Measurements from ENCODE around the gene AK5. TPM values are rescaled to one million over a fixed set of nuclear protein-coding genes. Genes with fewer than 3 reads are reported as not detected.

AK5 gene
- total RNA-seq, 1 donor from 2014 or later = 6.9 TPM

DNA sequence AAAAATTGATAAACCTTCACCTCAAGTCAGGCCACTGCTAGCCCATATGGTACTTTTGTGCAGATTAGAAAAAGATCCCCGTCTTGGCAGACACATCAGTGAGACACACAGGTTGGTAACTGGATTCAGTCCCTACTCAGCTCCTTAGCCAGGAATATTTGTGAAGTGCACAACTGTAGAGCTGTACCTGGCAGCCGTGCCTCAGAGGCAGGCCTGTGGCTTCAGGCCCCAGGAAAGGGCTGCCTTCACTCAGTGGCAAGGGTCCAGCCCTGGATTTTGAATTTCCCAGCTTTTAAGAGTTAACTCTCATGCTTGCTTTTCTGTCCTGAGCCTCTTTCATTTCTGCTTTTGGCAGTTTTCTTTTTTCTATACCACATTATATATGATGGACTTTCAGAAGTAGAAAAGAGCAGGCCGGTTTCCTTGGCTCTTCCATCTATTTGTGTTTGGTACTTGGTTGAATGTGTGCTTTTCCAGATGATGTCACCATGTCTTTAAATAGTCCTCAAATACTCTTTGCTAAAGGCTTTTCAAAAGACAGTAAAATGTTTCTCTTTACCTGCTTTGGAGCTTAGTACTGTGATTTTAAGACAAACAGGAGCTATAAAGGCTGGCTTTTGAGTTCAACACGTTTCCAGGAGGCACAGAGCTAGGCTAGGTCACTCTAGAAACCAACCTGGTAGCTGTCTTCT lies 186.6 kb downstream of the AK5 start:
- Histone ChIP-seq H3K27ac (no peak overlapping the region), H3K4me1 (no peaks in the 10 kb centered on the region), H3K36me3 (no peaks in the 10 kb centered on the region), H3K4me3 (no peak overlapping the region), H3K9me3 (no peaks in the 10 kb centered on the region), H3K27me3 (no peaks in the 10 kb centered on the region)
- intact Hi-C loops (cut with DNase I) = no loop called here
- TF ChIP-seq POLR2AphosphoS5 (IDR thresholded peaks at IDR 0.05; ENCODE audit: insufficient read depth in 1 of 2, low read depth in 1 of 2) = no peak
- TF ChIP-seq, protein P1, sequence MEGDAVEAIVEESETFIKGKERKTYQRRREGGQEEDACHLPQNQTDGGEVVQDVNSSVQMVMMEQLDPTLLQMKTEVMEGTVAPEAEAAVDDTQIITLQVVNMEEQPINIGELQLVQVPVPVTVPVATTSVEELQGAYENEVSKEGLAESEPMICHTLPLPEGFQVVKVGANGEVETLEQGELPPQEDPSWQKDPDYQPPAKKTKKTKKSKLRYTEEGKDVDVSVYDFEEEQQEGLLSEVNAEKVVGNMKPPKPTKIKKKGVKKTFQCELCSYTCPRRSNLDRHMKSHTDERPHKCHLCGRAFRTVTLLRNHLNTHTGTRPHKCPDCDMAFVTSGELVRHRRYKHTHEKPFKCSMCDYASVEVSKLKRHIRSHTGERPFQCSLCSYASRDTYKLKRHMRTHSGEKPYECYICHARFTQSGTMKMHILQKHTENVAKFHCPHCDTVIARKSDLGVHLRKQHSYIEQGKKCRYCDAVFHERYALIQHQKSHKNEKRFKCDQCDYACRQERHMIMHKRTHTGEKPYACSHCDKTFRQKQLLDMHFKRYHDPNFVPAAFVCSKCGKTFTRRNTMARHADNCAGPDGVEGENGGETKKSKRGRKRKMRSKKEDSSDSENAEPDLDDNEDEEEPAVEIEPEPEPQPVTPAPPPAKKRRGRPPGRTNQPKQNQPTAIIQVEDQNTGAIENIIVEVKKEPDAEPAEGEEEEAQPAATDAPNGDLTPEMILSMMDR (IDR thresholded peaks at IDR 0.05) = no peak
- TF ChIP-seq POLR2A (IDR thresholded peaks at IDR 0.05) = no peak
- no peak for DNase-seq (ENCODE audit: extremely low spot score in 2 of 2)

DNA sequence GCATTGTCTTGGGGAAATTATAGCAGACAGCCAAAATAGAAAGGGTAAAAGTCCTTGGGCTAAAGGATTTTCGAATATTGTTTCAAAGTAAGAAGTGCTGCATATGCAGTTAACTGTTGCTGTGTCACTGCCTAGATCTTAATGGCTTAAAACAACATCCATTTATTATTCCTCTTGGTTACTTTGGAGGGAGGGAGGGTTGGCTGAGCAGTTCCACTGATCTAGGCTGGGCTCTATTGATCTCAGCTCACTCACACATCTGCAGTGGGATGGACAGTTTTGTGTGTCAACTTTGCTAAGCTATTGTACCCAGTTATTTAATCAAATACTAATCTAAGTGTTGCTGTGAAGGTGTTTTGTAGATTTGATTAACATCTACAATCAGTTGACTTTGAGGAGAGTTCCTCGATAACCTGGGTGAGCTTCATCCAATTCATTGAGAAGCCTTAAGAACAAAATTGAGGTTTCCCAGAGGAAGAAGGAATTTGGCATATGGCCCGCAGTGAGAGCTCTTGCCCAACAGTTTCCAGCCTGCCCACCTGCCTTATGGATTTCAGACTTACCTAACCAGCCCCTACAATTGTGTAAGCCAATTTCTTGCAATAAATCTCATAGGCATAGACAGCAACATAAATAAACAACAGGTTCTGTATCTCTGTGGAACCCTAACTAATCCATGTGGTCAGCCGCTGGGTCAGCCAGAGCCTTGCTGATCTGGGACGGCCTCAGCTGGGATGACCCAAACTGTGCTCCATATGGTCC lies 187.3 kb downstream of the AK5 start:
- intact Hi-C loops (cut with DNase I) = no loop called here
- no peak for DNase-seq (ENCODE audit: extremely low spot score in 2 of 2)
- TF ChIP-seq POLR2A (IDR thresholded peaks at IDR 0.05) = no peak
- TF ChIP-seq, protein P1 (IDR thresholded peaks at IDR 0.05) = no peak
- no peak for TF ChIP-seq POLR2AphosphoS5 (IDR thresholded peaks at IDR 0.05; ENCODE audit: insufficient read depth in 1 of 2, low read depth in 1 of 2)
- Histone ChIP-seq H3K27me3 (no peaks in the 10 kb centered on the region), H3K36me3 (no peaks in the 10 kb centered on the region), H3K4me3 (no peak overlapping the region), H3K9me3 (no peaks in the 10 kb centered on the region), H3K27ac (no peak overlapping the region), H3K4me1 (no peaks in the 10 kb centered on the region)

DNA sequence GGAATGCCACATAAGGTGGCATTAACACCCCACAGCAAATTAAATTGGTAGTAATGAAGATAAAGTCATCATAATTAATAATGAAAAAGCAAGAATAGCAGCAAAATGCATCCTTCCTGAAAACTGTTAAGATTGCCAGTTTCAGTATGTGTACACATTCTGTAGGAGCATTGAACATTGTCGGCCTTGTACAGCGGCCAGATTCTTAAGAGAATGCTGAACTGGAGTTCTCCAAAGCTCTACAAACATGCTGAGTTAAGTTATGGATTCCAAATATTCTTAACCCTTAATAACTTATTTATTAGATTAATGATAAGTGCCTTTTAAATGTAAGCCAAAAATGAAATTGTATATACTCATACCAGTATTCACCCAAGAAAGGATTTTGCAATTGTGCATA lies 189.9 kb downstream of the AK5 start:
- H3K27me3 ChIP-seq = no peaks in the 10 kb centered on the region
- intact Hi-C loops (cut with DNase I) = no loop called here
- H3K4me3 ChIP-seq = no peak overlapping the region
- H3K36me3 ChIP-seq = no peaks in the 10 kb centered on the region
- no peak for TF ChIP-seq POLR2AphosphoS5 (IDR thresholded peaks at IDR 0.05; ENCODE audit: insufficient read depth in 1 of 2, low read depth in 1 of 2)
- no peaks in the 10 kb centered on the region for H3K4me1 ChIP-seq
- DNase-seq (ENCODE audit: extremely low spot score in 2 of 2) = no peak
- H3K27ac ChIP-seq = no peak overlapping the region
- H3K9me3 ChIP-seq = no peaks in the 10 kb centered on the region

DNA sequence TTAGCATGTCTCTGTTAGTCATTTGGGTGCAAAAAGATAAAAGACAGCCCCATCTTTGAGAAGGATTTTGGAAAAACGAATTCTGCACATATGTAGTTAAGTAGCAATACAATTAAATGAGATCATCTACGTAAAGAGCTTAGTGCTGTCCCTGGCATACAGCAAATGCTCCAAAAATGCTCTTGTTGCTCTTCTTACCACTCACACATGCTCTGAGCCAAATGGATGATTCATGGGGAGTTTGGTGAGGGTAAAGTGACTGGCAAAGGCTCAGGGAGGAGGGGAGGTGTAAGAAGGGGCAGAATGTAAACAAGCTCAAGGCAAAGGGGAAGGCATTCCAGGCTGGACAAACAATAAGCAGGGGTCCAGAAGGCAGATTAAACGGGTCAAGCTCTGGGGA lies 191.9 kb downstream of the AK5 start:
- Histone ChIP-seq H3K27me3 (no peaks in the 10 kb centered on the region), H3K9me3 (no peaks in the 10 kb centered on the region), H3K4me3 (no peak overlapping the region), H3K4me1 (no peaks in the 10 kb centered on the region), H3K27ac (no peak overlapping the region), H3K36me3 (no peaks in the 10 kb centered on the region)
- no peak for DNase-seq (ENCODE audit: extremely low spot score in 2 of 2)
- intact Hi-C loops (cut with DNase I) = no loop called here
- no peak for TF ChIP-seq POLR2AphosphoS5 (IDR thresholded peaks at IDR 0.05; ENCODE audit: insufficient read depth in 1 of 2, low read depth in 1 of 2)
- TF ChIP-seq POLR2A (IDR thresholded peaks at IDR 0.05) = no peak
- TF ChIP-seq, protein P1 (IDR thresholded peaks at IDR 0.05) = no peak

DNA sequence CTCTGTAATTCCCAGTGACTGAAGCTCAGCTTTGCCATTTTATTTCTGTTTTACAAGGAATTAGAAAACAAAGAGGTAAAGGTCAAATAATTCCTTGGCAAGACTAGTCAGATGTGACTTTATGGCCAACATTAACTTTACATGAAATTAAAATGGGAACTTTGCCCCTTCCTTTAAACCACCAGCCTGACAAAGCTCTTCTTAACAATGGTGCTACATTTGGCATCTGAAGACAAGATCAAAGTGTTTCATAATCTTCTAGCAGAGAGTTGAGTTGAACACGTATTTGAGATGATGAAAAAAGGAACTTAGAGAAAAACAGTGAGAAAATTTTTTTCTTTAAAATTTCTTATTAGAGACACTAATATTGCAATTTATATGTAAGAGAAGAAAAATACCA lies 193.8 kb downstream of the AK5 start:
- Histone ChIP-seq H3K4me1 (no peaks in the 10 kb centered on the region), H3K27ac (no peak overlapping the region)
- no peak for DNase-seq (ENCODE audit: extremely low spot score in 2 of 2)

More for the DNA sequence above, 193.8 kb downstream of the AK5 start:
- no peak overlapping the region for H3K4me3 ChIP-seq
- intact Hi-C loops (cut with DNase I) = loop anchor here (5.0 kb wide), 1 partner anchor 558 kb away; no protein-coding TSS in a partner anchor
- no peaks in the 10 kb centered on the region for H3K27me3 ChIP-seq
- TF ChIP-seq, protein P1 (IDR thresholded peaks at IDR 0.05) = no peak
- TF ChIP-seq POLR2A (IDR thresholded peaks at IDR 0.05) = no peak
- TF ChIP-seq POLR2AphosphoS5 (IDR thresholded peaks at IDR 0.05; ENCODE audit: insufficient read depth in 1 of 2, low read depth in 1 of 2) = no peak
- H3K36me3 ChIP-seq = no peaks in the 10 kb centered on the region
- H3K9me3 ChIP-seq = no peaks in the 10 kb centered on the region

Measured in vagina (tissue), 2 donors.